GM04504 (cell line): Measurements from ENCODE around the gene RIPPLY1.
"Not testable (repeated sequence)": the region's sequence is repeated elsewhere in the genome, so short reads cannot be mapped to it uniquely, and the experiment has no call there.

Source experiments
- DNase-seq: peaks from one replicate; pipeline ENCODE4 v3.0.0-alpha.2; 2012; ENCODE audit warnings: low read depth

The RIPPLY1 gene

DNA sequence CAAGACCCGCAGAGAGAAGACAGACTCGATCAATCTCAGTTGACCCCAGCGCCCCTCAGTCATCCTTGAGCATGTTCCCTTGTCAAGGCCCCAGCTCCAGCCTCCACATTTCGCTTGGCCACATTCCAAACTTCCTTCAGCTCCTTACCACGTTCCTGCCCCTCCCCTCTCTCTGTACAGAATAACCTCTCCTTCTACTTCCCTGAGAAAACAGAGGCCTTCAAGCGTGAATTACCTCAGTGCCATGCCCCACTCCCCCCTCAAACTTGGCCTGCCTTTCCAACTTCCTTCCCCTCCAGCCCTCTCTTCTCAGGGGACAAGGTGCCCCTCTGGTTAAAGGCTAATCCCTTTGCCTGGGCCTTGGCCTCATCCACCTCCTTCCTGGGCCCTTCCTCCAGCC is 3.2 kb upstream of the RIPPLY1 start:
- DNase-seq: no peak

DNA sequence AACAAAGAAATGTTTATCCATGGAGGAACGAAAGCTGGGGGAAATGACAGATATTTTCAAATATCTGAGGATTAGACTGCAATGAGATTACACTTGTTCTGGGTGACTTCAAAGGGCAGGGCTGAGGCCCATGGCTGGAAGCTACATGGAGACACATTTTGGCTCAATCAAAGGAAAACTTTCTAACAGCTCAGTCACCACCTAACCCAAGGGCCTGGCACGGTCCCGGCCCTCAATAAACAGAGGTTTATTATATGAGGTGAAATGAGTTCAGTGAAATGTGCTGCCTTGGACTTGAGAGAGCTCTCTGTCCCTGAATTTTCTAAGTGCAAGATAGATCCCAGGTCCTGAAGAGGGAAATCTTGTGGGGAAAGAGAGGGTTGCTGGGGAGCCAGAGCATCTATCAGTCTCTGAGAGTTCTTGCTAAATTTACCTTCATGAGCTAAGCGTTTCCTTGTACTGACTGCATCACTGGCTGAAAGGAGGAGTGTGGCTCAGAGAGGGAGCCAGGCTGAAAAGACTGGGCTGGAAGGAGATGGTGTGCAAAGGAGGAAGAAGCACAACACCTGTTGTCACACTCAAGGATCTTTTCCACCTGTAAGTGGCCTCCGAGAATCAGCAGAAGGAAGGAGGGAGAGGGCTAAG is 2.0 kb upstream of the RIPPLY1 start:
- DNase-seq: no peak

GRCh38 chrX:106903856-106904528 is 851 bp upstream of the RIPPLY1 start:
- no peak for DNase-seq

DNA sequence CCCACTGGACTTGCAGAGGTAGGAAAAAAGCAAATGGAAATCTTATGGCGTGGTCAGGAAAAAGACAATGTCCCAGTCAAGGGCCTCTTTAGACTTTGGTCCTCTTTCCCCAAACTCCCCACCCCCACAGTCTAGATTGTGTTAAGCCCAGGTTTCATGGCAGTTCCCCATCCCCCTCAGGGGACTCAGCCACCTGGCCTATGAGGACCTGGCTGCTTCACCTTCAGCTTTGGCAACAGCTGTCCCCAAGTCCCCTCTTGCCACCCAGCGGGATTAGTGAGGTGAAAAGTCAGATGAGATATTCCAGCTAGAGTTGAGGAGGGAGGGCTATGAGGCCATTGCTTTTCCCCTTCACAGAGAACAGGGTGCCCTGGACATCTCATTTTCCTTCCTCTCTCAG is 457 bp downstream of the RIPPLY1 start:
- no peak for DNase-seq

DNA sequence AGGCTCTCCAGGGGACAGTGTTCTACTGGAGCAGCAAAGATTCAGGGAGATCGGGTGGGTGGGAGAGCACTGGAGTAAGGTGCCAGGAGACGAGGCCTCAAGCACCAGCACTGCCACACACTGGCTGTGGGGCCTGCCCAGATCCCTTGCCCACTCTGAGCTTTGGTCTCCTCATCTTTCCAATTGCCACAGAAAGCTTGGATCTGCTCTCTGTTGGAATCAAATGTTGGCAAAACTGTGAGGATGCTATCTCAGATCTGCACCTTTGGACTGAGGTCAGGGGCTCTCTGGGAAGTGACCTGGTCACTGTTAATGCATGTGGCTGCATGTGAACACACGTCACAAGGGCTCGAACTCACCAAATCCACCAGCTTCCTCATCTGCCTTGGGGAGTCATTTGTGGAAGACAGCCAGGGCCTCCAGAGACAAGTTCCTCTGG is 1.3 kb downstream of the RIPPLY1 start:
- DNase-seq: no peak

DNA sequence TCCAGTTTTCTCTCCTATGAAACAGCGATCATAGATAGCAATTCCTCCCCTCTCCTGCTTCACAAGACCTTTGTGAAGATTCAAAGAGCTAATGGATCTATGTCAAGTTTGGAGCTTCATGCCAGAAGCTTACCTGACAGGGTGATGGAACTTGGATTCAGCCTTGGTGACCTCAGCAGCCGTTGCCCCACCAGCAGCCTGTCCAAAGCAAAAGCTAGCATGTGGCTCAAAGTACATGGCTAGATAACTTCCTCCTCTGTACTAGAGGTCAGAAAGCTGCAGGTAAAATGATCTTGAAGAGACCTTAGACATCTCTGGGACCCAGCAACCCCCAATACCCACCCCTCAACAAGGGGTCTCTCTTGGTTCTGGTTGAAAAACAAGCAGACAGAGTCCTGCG is 1.8 kb downstream of the RIPPLY1 start:
- no peak for DNase-seq

DNA sequence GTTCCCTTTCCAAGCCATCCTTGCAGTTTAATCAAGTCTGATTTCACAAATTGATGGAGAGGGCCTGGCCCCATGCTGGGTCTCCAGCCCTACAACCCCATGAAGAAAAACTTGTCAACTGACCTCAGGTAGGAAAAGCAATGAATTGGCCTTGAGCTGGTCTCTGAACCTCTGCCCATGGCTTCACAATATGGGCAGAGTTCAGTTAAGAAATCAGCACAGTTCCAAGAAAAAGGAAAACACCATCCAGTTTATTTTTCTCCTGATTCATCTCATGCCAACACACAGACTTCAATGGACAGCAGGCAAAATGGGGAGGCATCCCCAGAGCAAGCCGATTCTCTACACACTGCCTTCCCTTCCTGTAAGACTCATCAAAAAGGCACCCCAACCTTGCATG is 3.3 kb downstream of the RIPPLY1 start:
- no peak for DNase-seq

DNA sequence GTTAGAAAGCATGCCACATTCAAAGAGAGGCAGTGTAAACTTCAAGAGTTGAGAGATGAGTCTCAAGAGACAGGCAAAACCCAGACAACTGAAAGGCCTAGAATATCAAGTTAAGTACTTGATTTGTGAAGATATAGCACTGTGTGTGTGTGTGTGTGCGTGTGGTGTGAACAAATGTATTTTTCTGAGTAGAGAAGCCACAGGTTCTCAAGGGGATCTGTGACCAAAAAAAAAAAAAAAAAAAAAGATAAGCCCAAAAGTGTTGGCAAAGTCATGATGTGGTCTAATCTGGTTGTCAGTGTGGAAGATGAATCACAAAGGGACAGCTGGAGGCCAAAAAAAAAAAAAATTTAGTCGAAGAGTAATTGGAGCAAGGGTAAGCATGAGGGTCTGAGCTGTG is 3.9 kb downstream of the RIPPLY1 start:
- DNase-seq: no peak

DNA sequence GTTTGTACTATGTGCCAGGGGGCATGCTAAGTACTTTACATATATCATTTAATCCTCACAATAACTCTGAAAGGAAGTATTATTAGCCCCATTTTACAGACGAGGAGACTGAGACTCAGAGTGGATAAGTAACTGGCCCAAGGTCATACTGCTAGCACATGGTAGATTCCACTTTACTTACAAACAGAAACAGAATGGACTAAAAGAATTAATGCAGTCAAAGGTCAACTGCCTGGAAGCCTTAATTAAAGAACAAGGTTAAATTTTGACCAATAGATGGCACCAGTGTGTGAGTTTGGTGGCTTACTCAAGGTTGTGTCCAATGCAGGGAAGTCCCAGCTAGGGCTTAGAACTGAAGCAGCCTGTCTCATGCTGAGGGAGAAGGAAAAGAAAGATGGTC is 4.7 kb downstream of the RIPPLY1 start:
- no peak for DNase-seq

GRCh38 chrX:106897259-106897658 is 5.9 kb downstream of the RIPPLY1 start:
- DNase-seq: no peak

- DNase-seq: peak; percentile 38
Measured at GRCh38 chrX:106894978-106895452, 8.1 kb downstream of the RIPPLY1 start.

DNA sequence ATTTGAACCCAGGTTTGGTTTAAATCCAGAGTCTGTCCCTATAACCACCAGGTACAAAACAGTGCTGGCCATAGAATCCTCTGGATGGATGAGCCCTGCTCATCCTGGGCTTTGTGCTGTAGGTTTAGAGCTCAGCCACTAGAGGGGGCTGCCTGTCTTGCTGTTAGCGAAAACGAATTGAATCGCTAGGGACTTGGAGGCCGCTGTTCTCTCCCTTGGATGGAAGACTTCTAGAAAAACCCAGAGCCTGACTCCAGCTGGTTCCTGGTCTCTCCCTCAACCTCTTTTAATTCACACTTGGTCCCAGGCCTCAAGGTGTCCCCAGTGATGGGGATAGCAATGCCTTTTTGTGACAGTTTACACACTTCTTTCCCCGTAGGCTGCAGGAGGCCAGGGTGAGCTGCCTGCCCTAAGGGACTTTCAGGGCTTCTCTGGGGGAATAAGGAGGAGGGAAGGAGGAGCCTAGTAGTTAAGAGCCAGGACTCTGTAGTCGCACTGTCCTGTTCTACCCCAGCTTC is 8.7 kb downstream of the RIPPLY1 start:
- peak; percentile 42 for DNase-seq

GRCh38 chrX:106891762-106892460 is 11.2 kb downstream of the RIPPLY1 start:
- DNase-seq: no peak

GRCh38 chrX:106889468-106889867 is 13.7 kb downstream of the RIPPLY1 start:
- no peak for DNase-seq

- no peak for DNase-seq
Measured at GRCh38 chrX:106875151-106875550, 28.0 kb downstream of the RIPPLY1 start.

- DNase-seq: no peak
Measured at GRCh38 chrX:106874075-106874474, 29.1 kb downstream of the RIPPLY1 start.

DNA sequence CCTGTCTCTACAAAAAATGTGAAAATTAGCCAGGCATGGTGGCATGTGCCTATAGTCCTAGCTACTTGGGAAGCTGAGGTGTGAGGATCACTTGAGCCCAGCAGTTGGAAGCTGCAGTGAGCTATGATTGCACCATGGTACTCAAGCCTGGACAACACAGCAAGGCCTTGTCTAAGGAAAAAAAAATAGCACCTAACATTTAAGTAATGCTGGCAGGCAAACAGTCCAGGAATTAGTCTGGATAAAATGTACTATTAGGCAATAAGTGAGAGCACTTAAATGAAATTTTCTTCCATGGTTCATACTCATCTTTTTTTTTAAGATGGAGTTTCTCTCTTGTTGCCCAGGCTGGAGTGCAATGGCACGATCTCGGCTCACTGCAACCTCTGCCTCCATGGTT is 30.3 kb downstream of the RIPPLY1 start:
- not testable (repeated sequence) for DNase-seq

DNA sequence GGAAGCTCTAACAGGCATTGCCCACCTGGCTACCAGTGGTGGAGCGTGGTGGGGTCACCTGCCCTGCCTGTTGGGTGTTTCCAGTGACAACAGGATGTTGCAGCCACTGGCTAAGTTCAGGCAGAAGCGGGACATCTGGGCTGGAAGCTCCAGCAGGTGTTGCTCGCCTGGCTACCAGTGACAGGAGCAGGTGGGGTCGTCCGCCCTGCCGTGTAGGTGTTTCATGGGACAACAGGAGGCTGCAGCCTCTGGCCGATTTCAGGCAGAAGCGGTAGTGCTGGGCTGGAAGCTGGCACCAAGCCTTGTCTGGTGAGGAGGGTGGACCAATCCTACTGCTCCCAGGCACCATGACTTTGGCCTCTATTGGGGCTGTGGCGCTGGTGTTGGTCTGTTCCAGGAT is 39.4 kb downstream of the RIPPLY1 start:
- DNase-seq: no peak

GRCh38 chrX:106862972-106863688 is 40.0 kb downstream of the RIPPLY1 start:
- no peak for DNase-seq
